Transverse colon (tissue), 4 donors: ENCODE results near the gene MET. TPM values are rescaled to one million over a fixed set of nuclear protein-coding genes. Genes with fewer than 3 reads are reported as not detected.

ENCODE experiments used
- DNase-seq: peaks from one replicate; pipeline ENCODE4 v3.0.0-alpha.2; 2019
- H3K27ac ChIP-seq, 4 donors: fragments of 200-600 bp; sonication (generic); 2 replicates each; pipeline ENCODE4 v1.5.1; 2016 to 2018; ENCODE audit warnings: inconsistent platforms in 4 of 4
- H3K27me3 ChIP-seq: fragments of 200-600 bp; sonication (generic); 2 replicates; pipeline ENCODE4 v1.5.1; 2017; ENCODE audit warnings: inconsistent platforms
- H3K36me3 ChIP-seq, 4 donors: fragments of 200-600 bp; sonication (generic); 2 replicates each; pipeline ENCODE4 v1.5.1; 2017 to 2019; ENCODE audit warnings: inconsistent platforms in 4 of 4
- H3K4me1 ChIP-seq, 4 donors: fragments of 200-600 bp; sonication (generic); 2 replicates each; pipeline ENCODE4 v1.5.1; 2017 to 2020; ENCODE audit warnings: inconsistent platforms in 4 of 4
- H3K4me3 ChIP-seq, 4 donors: fragments of 200-600 bp; sonication (generic); 1 replicate in 1 of 4; 2 replicates in 3 of 4; pipeline versions ENCODE4 v1.5.1 to v1.6.1; 2017 to 2019; ENCODE audit warnings: inconsistent platforms in 4 of 4
- H3K9me3 ChIP-seq, 2 donors: fragments of 200-600 bp; sonication (generic); 2 replicates each; pipeline ENCODE4 v1.5.1; 2017 to 2019; ENCODE audit warnings: inconsistent platforms in 2 of 2
- EP300 ChIP-seq: sonication (generic); formaldehyde crosslinking; IDR thresholded peaks from one replicate; pipeline ENCODE4 v1.6.1; 2017; ENCODE audit warnings: antibody characterized with exemption, low read depth
- POLR2A ChIP-seq: fragments of 450-650 bp; IDR thresholded peaks from one replicate; pipeline ENCODE4 v1.6.1; 2016; ENCODE audit warnings: antibody characterized with exemption, mild to moderate bottlenecking, moderate library complexity
- POLR2AphosphoS5 ChIP-seq, 3 donors: sonication (generic); formaldehyde crosslinking; IDR thresholded peaks; one replicate each; pipeline ENCODE4 v1.6.1; 2016; ENCODE audit warnings: antibody characterized with exemption in 3 of 3
- WGBS, 2 donors: methylation state at CpG; one replicate each; pipeline ENCODE4 v1.1.5; 2018; ENCODE audit warnings: low coverage in 1 of 2; 5-methylcytosine and 5-hydroxymethylcytosine counted together
- in situ Hi-C, 4 donors: fragments of 200-750 bp; cut with MboI; loops; one replicate each; pipeline versions ENCODE4 v1.15.0 to v1.15.1; 2017; ENCODE audit warnings: low sequenced_read_pairs in 3 of 4, low pct_ligation_motif_present in 1 of 4, low pct_unique_long_range_greater_than_20kb in 1 of 4
- intact Hi-C: fragments of 100-400 bp; cut with DNase I; formaldehyde crosslinking; loops from one replicate; pipeline ENCODE4 v1.15.1; 2023; ENCODE audit warnings: low total_unique reads
- total RNA-seq, 4 donors: library from RNA; depleted of rRNA; stranded (reverse); fragments of >200 nt; gene quantifications; one replicate each; pipeline ENCODE4 v1.1.0, GENCODE V29; 2016
- TF ChIP-seq, protein P1 (sequence below), 5 experiments: fragments of 200-600 bp in 3 of 5; fragments of 450-650 bp in 2 of 5; sonication (generic) in 3 of 5; IDR thresholded peaks; 1 replicate in 2 of 5; 2 replicates in 3 of 5; pipeline ENCODE4 v1.5.1; 2016 to 2017; ENCODE audit warnings: antibody characterized with exemption in 5 of 5, inconsistent platforms in 3 of 5, mild to moderate bottlenecking in 2 of 5, moderate library complexity in 1 of 5

The MET gene
- total RNA-seq, 4 donors from 2014 or later: 6.4 to 35.5 (median 20.3) TPM

DNA sequence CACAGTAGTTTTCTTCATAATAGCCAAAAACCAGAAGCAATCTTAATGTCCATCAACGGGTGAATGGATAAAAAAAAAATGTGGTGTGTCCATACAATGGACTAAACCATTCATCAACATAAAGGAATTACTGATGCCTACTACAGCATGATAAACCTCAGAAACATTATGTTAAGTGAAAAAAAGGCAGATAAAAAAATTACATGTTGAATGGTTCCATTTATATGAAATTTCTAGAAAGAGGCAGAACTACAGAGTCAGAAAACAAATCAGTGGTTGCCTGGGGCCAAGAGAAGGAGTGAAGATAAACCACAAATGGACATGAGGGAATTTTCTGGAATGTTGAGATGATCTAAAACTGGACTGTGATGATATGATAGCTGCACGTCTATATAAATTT, 115.9 kb downstream of the MET start:
- intact Hi-C loops: no loop called here
- no peak overlapping the region for H3K4me3 ChIP-seq
- peaks cover 0 to 35% (median 14%) of the 10 kb centered on the region in 4 donors for H3K4me1 ChIP-seq
- in situ Hi-C loops: no loop called here
- no peaks in the 10 kb centered on the region for H3K36me3 ChIP-seq
- TF ChIP-seq EP300 (no peak), POLR2A (no peak), POLR2AphosphoS5 (IDR thresholded peaks at IDR 0.05) (no peak)
- TF ChIP-seq, protein P1, sequence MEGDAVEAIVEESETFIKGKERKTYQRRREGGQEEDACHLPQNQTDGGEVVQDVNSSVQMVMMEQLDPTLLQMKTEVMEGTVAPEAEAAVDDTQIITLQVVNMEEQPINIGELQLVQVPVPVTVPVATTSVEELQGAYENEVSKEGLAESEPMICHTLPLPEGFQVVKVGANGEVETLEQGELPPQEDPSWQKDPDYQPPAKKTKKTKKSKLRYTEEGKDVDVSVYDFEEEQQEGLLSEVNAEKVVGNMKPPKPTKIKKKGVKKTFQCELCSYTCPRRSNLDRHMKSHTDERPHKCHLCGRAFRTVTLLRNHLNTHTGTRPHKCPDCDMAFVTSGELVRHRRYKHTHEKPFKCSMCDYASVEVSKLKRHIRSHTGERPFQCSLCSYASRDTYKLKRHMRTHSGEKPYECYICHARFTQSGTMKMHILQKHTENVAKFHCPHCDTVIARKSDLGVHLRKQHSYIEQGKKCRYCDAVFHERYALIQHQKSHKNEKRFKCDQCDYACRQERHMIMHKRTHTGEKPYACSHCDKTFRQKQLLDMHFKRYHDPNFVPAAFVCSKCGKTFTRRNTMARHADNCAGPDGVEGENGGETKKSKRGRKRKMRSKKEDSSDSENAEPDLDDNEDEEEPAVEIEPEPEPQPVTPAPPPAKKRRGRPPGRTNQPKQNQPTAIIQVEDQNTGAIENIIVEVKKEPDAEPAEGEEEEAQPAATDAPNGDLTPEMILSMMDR (IDR thresholded peaks at IDR 0.05): no peak
- no peak for DNase-seq
- no peaks in the 10 kb centered on the region for H3K9me3 ChIP-seq
- H3K27me3 ChIP-seq: no peaks in the 10 kb centered on the region
- WGBS, 2 donors: 85 to 87% methylated on average over 2 of the region's 2 CpGs
- no peak overlapping the region for H3K27ac ChIP-seq

DNA sequence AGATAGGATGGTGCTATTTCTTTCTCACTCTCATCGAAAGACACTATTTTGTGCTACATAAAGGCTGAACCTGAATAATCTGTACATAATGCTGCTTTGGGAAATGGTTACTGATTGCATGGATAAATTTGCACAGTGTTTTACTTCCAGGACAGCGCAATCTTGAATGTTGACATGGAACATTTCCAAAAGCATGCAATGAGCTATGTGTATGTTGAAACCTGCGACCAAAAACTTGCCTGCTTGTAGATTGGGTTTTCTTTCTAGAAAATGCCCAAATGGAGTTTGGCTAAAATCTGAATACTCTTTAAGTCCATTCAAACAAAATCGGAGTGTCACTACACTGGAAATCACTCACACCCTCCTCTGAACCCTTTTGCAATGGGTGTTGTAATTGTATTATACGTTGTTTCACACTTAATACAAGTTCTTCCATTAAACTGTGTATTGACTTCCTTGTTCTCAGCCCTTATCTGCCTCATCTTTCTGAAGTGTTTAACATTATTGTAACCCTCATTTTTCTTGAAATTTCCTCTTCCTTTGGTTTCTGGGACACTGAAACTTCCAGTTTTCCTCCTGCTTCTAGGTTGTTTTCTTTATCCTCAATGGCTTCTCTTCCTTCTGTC, 116.7 kb downstream of the MET start:
- no peaks in the 10 kb centered on the region for H3K9me3 ChIP-seq
- intact Hi-C loops (no loop called here), in situ Hi-C loops (no loop called here)
- TF ChIP-seq POLR2AphosphoS5 (IDR thresholded peaks at IDR 0.05): no peak
- TF ChIP-seq EP300: no peak
- TF ChIP-seq, protein P1 (IDR thresholded peaks at IDR 0.05): no peak
- no peak for TF ChIP-seq POLR2A
- WGBS, 2 donors: 33 to 61% methylated on average over 1 to 5 of the region's 5 CpGs
- H3K4me1 ChIP-seq: peaks cover 0 to 36% (median 15%) of the 10 kb centered on the region in 4 donors
- peak overlapping the region in 2 of 4 donors; percentile 27 to 37 for H3K27ac ChIP-seq
- no peak overlapping the region for H3K4me3 ChIP-seq
- no peaks in the 10 kb centered on the region for H3K36me3 ChIP-seq
- H3K27me3 ChIP-seq: no peaks in the 10 kb centered on the region
- DNase-seq: no peak

DNA sequence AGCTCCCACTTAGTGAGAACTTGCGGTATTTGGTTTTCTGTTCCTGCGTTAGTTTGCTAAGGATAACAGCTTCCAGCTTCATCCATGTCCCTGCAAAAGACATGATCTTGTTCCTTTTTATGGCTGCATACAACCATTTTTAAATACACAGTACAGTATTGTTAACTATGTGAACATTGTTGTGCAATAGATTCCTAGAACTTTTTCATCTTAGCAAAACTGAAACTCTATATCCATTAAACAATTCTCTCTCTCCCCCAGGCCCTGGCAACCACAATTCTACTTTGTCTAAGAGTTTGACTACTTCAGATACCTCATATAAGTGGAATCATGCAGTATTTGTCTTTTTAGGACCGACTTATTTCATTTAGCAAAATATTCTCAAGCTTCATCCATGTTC, 118.0 kb downstream of the MET start:
- Histone ChIP-seq H3K36me3 (no peaks in the 10 kb centered on the region), H3K27ac (no peak overlapping the region), H3K9me3 (no peaks in the 10 kb centered on the region), H3K4me3 (no peak overlapping the region), H3K27me3 (no peaks in the 10 kb centered on the region), H3K4me1 (peaks cover 0 to 36% (median 14%) of the 10 kb centered on the region in 4 donors)
- TF ChIP-seq POLR2A (no peak), POLR2AphosphoS5 (IDR thresholded peaks at IDR 0.05) (no peak), EP300 (no peak)
- TF ChIP-seq, protein P1 (IDR thresholded peaks at IDR 0.05): no peak
- intact Hi-C loops: no loop called here
- no peak for DNase-seq
- in situ Hi-C loops: no loop called here
- 93 to 96% methylated on average over 3 of the region's 3 CpGs for WGBS, 2 donors

DNA sequence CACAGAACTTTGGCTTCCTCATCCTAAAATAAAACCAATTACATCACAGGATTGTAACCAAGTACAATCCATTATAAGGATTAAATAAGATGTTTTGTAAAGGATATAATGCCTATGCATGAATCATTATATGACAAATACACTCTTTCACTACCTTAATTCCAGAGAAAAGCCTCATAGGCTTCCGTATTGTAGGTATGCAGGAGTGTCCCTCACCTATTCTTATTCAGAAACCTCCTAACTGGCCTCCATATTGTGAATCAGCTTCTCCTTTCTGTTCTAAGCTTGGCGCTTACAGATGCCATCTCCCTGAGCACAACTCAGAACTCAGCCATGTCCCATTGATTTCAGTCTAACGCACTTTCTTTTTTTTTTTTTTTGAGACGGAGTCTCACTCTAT, 120.8 kb downstream of the MET start:
- in situ Hi-C loops: no loop called here
- intact Hi-C loops: no loop called here
- no peak overlapping the region for H3K27ac ChIP-seq

More for the DNA sequence above, 120.8 kb downstream of the MET start:
- 95 to 97% methylated on average over 4 of the region's 4 CpGs for WGBS, 2 donors
- Histone ChIP-seq H3K4me3 (no peak overlapping the region), H3K9me3 (no peaks in the 10 kb centered on the region), H3K27me3 (no peaks in the 10 kb centered on the region), H3K36me3 (no peaks in the 10 kb centered on the region), H3K4me1 (peaks cover 0 to 40% (median 13%) of the 10 kb centered on the region in 4 donors)
- TF ChIP-seq POLR2A: no peak
- TF ChIP-seq EP300: no peak
- TF ChIP-seq, protein P1 (IDR thresholded peaks at IDR 0.05): no peak
- TF ChIP-seq POLR2AphosphoS5 (IDR thresholded peaks at IDR 0.05): no peak
- no peak for DNase-seq
